CD14-positive monocyte (primary cell): ENCODE measurements around the gene TNFSF10. TPM values are rescaled to one million over a fixed set of nuclear protein-coding genes. Genes with fewer than 3 reads are reported as not detected.

Experiments used
- DNase-seq, 3 donors: peaks; one replicate each; pipeline ENCODE4 v3.0.0-alpha.2; 2011 to 2022
- H2AFZ ChIP-seq: 2 replicates; pipeline ENCODE4 v1.6.0; 2012; ENCODE audit warnings: mild to moderate bottlenecking, low read depth, low read length, inconsistent platforms; ENCODE audit not compliant: insufficient read depth, poor library complexity, severe bottlenecking
- H3K27ac ChIP-seq, 2 donors: 1 replicate in 1 of 2; 2 replicates in 1 of 2; pipeline ENCODE4 v1.5.1; 2012 to 2013; ENCODE audit warnings: low read length in 2 of 2, control low read depth in 1 of 2, inconsistent platforms in 1 of 2, low read depth in 1 of 2, mild to moderate bottlenecking in 1 of 2
- H3K27me3 ChIP-seq, 2 donors: one replicate each; pipeline versions ENCODE4 v1.6.0 to v1.6.1; 2011 to 2013; ENCODE audit warnings: low read length in 2 of 2; ENCODE audit not compliant: control insufficient read depth in 2 of 2, insufficient read depth in 2 of 2
- H3K36me3 ChIP-seq, 2 donors: replicated peaks in 1 of 2; 1 replicate in 1 of 2; 2 replicates in 1 of 2; pipeline versions ENCODE4 v1.5.1 to v1.6.1; 2012 to 2013; ENCODE audit warnings: low read length in 2 of 2, control low read depth in 1 of 2, inconsistent platforms in 1 of 2, mild to moderate bottlenecking in 1 of 2; ENCODE audit not compliant: insufficient read depth in 2 of 2, control insufficient read depth in 1 of 2
- H3K4me1 ChIP-seq, 2 donors: 1 replicate in 1 of 2; 2 replicates in 1 of 2; pipeline versions ENCODE4 v1.5.1 to v1.6.1; 2012 to 2013; ENCODE audit warnings: low read length in 2 of 2, control low read depth in 1 of 2, inconsistent platforms in 1 of 2, mild to moderate bottlenecking in 1 of 2, moderate library complexity in 1 of 2; ENCODE audit not compliant: insufficient read depth in 2 of 2, control insufficient read depth in 1 of 2
- H3K4me2 ChIP-seq: replicated peaks from 2 replicates; pipeline ENCODE3; 2012; ENCODE audit warnings: low read length, moderate library complexity, mild to moderate bottlenecking; ENCODE audit not compliant: poor library complexity, severe bottlenecking; ENCODE audit errors: extremely low read depth
- H3K4me3 ChIP-seq, 3 experiments: fragments of 200-600 bp in 1 of 3; sonication (generic) in 1 of 3; replicated peaks in 1 of 3; 1 replicate in 2 of 3; 2 replicates in 1 of 3; pipeline ENCODE4 v1.5.1; 2011 to 2013; ENCODE audit warnings: low read length in 3 of 3, mild to moderate bottlenecking in 3 of 3, control low read depth in 2 of 3, low read depth in 2 of 3, inconsistent platforms in 1 of 3, moderate library complexity in 1 of 3
- H3K79me2 ChIP-seq: 2 replicates; pipeline ENCODE4 v1.6.0; 2012; ENCODE audit warnings: mild to moderate bottlenecking, control low read depth, inconsistent platforms, low read length, moderate library complexity; ENCODE audit not compliant: insufficient read depth
- H3K9ac ChIP-seq: 2 replicates; pipeline ENCODE4 v1.6.0; 2017; ENCODE audit warnings: low read length, mild to moderate bottlenecking; ENCODE audit not compliant: insufficient read depth, poor library complexity, severe bottlenecking
- H3K9me3 ChIP-seq, 2 donors: replicated peaks in 1 of 2; 1 replicate in 1 of 2; 2 replicates in 1 of 2; pipeline versions ENCODE4 v1.5.1 to v1.6.1; 2012 to 2013; ENCODE audit warnings: low read length in 2 of 2, control low read depth in 1 of 2; ENCODE audit not compliant: control insufficient read depth in 1 of 2, insufficient read depth in 1 of 2
- H4K20me1 ChIP-seq: 2 replicates; pipeline ENCODE4 v1.6.0; 2012; ENCODE audit warnings: mild to moderate bottlenecking, low read length, control low read depth, moderate library complexity; ENCODE audit not compliant: insufficient read depth
- H3K27ac Mint-ChIP-seq, 7 donors: one replicate each; pipeline ENCODE4 v1.8.0; 2020; ENCODE audit warnings: mild to moderate bottlenecking in 7 of 7, mixed read lengths in 7 of 7, moderate library complexity in 6 of 7, inconsistent platforms in 2 of 7
- H3K27me3 Mint-ChIP-seq, 3 donors: one replicate each; pipeline ENCODE4 v1.8.0; 2021 to 2022; ENCODE audit warnings: low read depth in 3 of 3, mild to moderate bottlenecking in 3 of 3, mixed read lengths in 3 of 3, moderate library complexity in 3 of 3, inconsistent platforms in 1 of 3
- H3K36me3 Mint-ChIP-seq, 2 donors: one replicate each; pipeline ENCODE4 v1.8.0; 2020; ENCODE audit warnings: mixed read lengths in 2 of 2, inconsistent platforms in 1 of 2, mild to moderate bottlenecking in 1 of 2
- H3K4me1 Mint-ChIP-seq: one replicate; pipeline ENCODE4 v1.8.0; 2020; ENCODE audit warnings: mild to moderate bottlenecking, mixed read lengths
- H3K4me3 Mint-ChIP-seq, 2 donors: one replicate each; pipeline ENCODE4 v1.8.0; 2020; ENCODE audit warnings: mild to moderate bottlenecking in 2 of 2, mixed read lengths in 2 of 2, moderate library complexity in 1 of 2
- H3K9me3 Mint-ChIP-seq, 7 donors: one replicate each; pipeline ENCODE4 v1.8.0; 2020 to 2022; ENCODE audit warnings: mixed read lengths in 7 of 7, mild to moderate bottlenecking in 6 of 7, moderate library complexity in 6 of 7, inconsistent platforms in 2 of 7
- WGBS: methylation state at CpG from one replicate; pipeline ENCODE4 v1.1.5; 2013; ENCODE audit warnings: missing lambda C conversion rate; ENCODE audit not compliant: insufficient coverage; 5-methylcytosine and 5-hydroxymethylcytosine counted together
- intact Hi-C, 2 donors: fragments of 100-400 bp; cut with micrococcal nuclease; formaldehyde crosslinking; loops; one replicate each; pipeline versions ENCODE4 v1.15.0 to v1.15.1; 2023
- polyA plus RNA-seq, 3 donors: library from polyadenylated mRNA; depleted of rRNA in 1 of 3; unstranded in 2 of 3; stranded (reverse) in 1 of 3; fragments of 300-500 nt in 2 of 3; fragments of >200 nt in 1 of 3; fragmentation: Illumina TruSeq in 2 of 3; gene quantifications; 1 replicate in 2 of 3; 2 replicates in 1 of 3; pipeline ENCODE4 v1.2.3, GENCODE V29; 2012 to 2021
- TF ChIP-seq, protein P1 (sequence below): fragments of 200-600 bp; IDR thresholded peaks from one replicate; pipeline ENCODE4 v1.8.0; 2022; ENCODE audit warnings: antibody characterized with exemption, mild to moderate bottlenecking

The TNFSF10 gene
- polyA plus RNA-seq, 3 donors, result 146 to 293 (median 264) TPM

DNA sequence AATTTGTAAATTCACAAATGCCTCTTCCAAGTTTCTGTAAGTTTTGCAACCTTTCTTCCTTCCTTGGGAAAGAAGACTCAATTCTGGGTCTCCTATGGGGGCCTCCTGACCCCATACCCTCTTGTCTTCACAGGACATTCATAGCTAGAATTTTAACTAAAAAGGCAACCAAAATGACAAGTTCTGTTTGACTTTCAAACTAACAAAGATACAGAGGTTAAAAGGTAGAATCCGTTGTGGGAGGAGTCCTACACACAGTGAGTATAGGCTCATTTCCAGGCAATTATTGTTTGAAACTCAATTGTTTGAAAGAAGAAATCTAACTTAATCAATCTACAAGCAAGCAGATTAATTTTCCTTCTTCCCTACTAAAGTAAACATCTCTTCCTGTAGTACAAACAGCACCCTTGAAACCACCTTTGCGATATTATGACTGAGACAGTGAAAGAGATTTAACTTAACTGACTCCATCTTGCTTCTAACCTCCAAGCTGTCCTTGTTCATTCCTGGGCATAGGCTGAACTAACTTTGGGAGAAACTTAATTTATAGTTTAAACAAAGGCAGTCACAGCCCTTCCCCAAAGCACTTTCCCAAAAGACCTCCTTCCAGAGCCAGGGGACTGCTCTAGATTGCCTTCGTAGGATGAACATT, 14.4 kb upstream of the TNFSF10 start:
- Histone ChIP-seq H3K27me3 (no peaks in the 10 kb centered on the region), H3K4me2 (no peak overlapping the region), H3K9ac (no peak overlapping the region), H3K4me1 (peaks cover 25 to 27% of the 10 kb centered on the region in 2 donors), H3K36me3 (no peaks in the 10 kb centered on the region), H3K27ac (no peak overlapping the region), H4K20me1 (no peaks in the 10 kb centered on the region), H3K9me3 (no peaks in the 10 kb centered on the region), H3K79me2 (no peaks in the 10 kb centered on the region), H3K4me3 (no peak overlapping the region), H2AFZ (peak overlapping the region; percentile 47)
- H3K27me3 Mint-ChIP-seq, result no peaks in the 10 kb centered on the region
- H3K4me1 Mint-ChIP-seq, result peaks cover 35% of the 10 kb centered on the region
- no peak overlapping the region for H3K4me3 Mint-ChIP-seq
- intact Hi-C loops, result no loop called here
- no peak for DNase-seq
- H3K36me3 Mint-ChIP-seq, result no peaks in the 10 kb centered on the region
- H3K27ac Mint-ChIP-seq, result no peak overlapping the region
- TF ChIP-seq, protein P1, sequence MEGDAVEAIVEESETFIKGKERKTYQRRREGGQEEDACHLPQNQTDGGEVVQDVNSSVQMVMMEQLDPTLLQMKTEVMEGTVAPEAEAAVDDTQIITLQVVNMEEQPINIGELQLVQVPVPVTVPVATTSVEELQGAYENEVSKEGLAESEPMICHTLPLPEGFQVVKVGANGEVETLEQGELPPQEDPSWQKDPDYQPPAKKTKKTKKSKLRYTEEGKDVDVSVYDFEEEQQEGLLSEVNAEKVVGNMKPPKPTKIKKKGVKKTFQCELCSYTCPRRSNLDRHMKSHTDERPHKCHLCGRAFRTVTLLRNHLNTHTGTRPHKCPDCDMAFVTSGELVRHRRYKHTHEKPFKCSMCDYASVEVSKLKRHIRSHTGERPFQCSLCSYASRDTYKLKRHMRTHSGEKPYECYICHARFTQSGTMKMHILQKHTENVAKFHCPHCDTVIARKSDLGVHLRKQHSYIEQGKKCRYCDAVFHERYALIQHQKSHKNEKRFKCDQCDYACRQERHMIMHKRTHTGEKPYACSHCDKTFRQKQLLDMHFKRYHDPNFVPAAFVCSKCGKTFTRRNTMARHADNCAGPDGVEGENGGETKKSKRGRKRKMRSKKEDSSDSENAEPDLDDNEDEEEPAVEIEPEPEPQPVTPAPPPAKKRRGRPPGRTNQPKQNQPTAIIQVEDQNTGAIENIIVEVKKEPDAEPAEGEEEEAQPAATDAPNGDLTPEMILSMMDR, result no peak
- 100% methylated on average over 1 of the region's 3 CpGs for WGBS
- peaks cover 0 to 2% (median 0%) of the 10 kb centered on the region in 7 donors for H3K9me3 Mint-ChIP-seq

DNA sequence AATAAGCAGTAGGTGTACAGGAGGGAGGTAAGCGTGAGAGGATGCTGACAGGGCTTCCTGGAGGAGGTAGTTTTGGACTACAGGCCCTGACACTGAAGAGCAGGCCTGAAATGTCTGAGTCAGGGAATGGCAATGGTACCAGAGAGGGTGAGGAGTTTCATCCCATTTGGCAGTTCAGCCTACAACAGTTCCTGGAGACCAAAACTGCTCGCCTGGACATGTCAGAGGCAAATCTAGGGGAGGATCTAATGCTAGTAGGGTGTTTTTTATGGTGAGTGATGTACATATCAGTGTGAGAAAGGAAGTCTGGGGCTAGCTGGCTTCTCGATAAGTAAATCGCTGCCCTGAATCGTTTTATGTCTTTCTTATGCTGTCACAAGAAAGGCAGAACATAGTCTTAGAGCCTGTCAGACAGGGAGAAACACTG, 13.8 kb upstream of the TNFSF10 start:
- H3K4me3 ChIP-seq, result no peak overlapping the region
- TF ChIP-seq, protein P1, result no peak
- intact Hi-C loops, result no loop called here
- no peaks in the 10 kb centered on the region for H3K27me3 ChIP-seq
- no peaks in the 10 kb centered on the region for H3K36me3 ChIP-seq
- H3K27ac ChIP-seq, result no peak overlapping the region
- no peaks in the 10 kb centered on the region for H3K36me3 Mint-ChIP-seq
- H3K4me1 ChIP-seq, result peaks cover 25 to 27% of the 10 kb centered on the region in 2 donors
- DNase-seq, result no peak
- no peaks in the 10 kb centered on the region for H3K27me3 Mint-ChIP-seq
- H3K27ac Mint-ChIP-seq, result no peak overlapping the region
- peaks cover 35% of the 10 kb centered on the region for H3K4me1 Mint-ChIP-seq
- no peak overlapping the region for H3K4me2 ChIP-seq
- 47% methylated on average over 5 of the region's 5 CpGs for WGBS
- H3K9me3 ChIP-seq, result no peaks in the 10 kb centered on the region
- H2AFZ ChIP-seq, result peak overlapping the region; percentile 47
- no peak overlapping the region for H3K9ac ChIP-seq
- no peak overlapping the region for H3K4me3 Mint-ChIP-seq
- H3K79me2 ChIP-seq, result no peaks in the 10 kb centered on the region
- H3K9me3 Mint-ChIP-seq, result peaks cover 0 to 2% (median 0%) of the 10 kb centered on the region in 7 donors
- no peaks in the 10 kb centered on the region for H4K20me1 ChIP-seq
